Measurements from ENCODE around the gene DSTN.

DSTN gene

GRCh38 chr20:17549131-17549530 lies 20.7 kb upstream of the DSTN start:
- DNase-seq (ENCODE audit: low read depth in 2 of 2) = no peak

DNA sequence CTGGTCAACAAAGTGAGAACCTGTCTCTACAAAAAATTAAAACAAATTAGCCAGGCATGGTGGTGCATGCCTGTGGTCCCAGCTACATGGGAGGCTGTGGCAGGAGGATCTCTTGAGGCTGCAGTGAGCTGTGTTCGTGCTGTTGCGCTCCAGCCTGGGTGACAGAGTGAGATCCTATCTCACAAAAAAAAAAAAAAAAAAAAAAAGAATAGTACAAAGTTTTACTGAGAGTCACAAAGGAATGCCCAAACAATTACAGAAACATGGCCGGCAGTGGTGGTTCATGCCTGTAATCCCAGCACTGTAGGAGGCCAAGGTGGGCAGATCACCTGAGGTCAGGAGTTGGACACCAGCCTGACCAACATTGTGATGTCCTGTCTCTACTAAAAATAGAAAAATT lies 14.8 kb upstream of the DSTN start:
- DNase-seq (ENCODE audit: low read depth in 2 of 2) = no peak

- no peak for DNase-seq (ENCODE audit: low read depth in 2 of 2)
Measured at GRCh38 chr20:17556837-17557674, 12.8 kb upstream of the DSTN start.

DNA sequence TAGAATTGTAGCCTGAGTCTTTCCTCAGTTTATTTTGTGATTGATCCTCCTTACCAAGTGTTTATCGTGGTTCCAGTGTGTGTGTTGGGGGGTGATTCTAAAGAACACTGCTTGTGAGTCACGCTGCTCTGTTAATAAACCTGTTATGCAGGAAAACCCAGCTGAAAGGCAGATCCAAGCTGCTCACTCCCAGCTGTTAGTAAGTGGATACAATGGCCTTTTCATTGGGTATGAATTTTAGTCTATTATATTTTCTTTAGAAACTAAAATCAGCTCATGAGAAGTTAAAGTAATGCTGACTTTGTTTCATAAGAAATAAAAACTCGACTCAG lies 12.2 kb upstream of the DSTN start:
- DNase-seq (ENCODE audit: low read depth in 2 of 2) = no peak

GRCh38 chr20:17558154-17558940 lies 11.5 kb upstream of the DSTN start:
- DNase-seq (ENCODE audit: low read depth in 2 of 2) = no peak

- DNase-seq (ENCODE audit: low read depth in 2 of 2) = no peak
Measured at GRCh38 chr20:17558941-17559304, 11.0 kb upstream of the DSTN start.

DNA sequence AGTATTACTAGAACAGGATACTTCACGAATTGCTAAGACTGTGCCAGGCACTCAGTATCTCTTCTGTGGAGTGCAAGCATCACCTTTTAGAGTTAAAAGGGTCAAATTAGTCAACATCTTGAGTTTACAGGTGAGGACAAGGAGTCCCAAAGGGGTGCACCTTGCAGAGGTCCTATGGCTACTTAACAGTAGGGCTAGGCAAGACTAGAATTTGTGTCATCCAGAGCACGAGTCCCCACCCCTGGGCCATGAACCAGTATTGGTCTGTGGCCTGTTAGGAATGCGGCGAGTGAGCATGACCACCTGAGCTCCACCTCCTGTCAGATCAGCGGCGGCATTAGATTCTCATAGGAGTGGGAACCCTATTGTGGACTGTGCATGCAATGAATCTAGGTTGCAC lies 10.5 kb upstream of the DSTN start:
- DNase-seq (ENCODE audit: low read depth in 2 of 2) = no peak

DNA sequence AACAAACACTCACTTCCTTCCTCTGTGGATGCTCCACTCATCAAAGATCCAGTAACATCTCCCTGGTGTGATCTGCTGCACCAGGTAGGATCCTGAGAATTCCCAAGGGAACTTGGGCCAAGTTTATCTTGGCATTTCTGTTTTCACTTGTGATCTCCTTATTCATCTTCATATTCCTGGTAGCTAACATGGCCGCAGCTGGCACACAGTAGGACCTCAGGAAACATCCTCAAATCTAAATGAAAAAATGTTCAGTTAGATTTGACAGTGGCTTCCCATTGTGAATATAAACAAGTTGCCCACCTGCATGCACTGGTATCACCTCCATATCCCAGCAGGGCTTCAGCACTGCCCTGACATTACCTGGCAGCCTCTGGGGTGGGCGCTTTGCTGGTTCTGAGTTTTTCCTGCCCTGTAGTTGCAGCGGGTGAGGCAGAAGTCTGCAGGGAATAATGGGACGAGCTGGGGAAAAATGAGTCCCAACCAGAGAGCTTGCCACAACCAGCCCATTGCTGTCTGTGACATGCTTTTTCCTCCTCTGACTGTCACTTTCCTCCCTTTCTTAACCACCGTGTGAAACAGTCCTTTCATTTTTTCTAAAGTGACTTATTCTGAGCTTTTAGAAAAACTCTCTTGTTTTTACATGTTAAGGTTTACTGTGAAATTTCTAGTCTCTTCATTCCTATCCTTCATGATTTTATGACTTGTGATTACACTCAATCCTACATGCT lies 9.4 kb upstream of the DSTN start:
- no peak for DNase-seq (ENCODE audit: low read depth in 2 of 2)

GRCh38 chr20:17562804-17563305 lies 7.0 kb upstream of the DSTN start:
- DNase-seq (ENCODE audit: low read depth in 2 of 2) = no peak

- no peak for DNase-seq (ENCODE audit: low read depth in 2 of 2)
Measured at GRCh38 chr20:17565169-17565845, 4.6 kb upstream of the DSTN start.

DNA sequence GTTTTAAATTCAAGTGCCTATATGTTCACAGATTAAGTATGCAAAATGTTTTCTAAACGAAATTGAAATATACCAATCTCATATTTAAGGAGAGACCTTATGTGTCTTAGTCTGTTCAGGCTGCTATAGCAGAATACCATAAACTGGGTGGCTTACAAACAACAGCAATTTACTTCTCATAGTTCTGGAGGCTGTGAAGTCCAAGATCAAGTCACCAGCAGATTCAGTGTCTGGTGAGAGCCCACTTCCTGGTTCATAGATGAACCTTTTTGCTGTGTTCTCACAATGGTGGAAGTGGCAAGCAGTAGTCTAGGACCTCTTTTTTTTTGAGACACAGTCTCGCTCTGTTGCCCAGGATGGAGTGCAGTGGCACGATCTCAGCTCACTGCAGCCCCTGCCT lies 3.5 kb upstream of the DSTN start:
- no peak for DNase-seq (ENCODE audit: low read depth in 2 of 2)

DNA sequence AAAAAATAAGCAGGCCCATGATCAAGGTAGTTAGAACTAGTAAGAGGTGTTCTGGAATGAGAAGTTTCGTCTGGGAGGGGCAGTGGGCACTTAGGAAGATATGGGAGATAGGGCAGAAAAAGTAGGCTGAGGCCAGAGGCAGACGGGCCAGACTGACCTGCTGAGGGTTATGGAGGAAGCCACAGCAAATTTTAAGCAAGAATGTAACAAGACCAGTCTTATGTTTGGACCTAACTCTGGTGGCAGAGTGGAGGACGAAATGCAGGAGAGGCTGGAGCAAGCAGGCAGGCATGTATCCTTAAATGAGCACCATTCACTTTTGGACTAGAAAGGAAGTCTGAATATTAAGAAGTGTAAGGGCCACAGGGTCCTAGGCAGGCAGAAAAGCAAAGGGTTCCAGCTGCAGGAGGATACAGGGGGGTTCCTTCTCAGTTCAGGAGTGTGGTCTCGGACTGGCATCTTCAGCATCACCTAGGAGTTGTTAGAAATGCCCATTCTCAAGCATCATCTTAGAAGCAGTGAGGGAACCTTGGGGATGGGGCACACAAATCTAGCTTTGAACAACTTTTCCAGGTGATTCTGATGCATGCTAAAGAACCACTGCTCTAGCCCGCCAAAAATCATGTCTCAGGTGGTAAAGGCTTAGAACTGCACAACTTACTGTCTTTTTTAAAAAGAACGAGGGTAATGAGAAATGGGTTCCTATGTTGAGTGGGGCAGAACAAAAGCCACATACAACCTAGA lies 1.7 kb upstream of the DSTN start:
- DNase-seq (ENCODE audit: low read depth in 2 of 2) = no peak

DNA sequence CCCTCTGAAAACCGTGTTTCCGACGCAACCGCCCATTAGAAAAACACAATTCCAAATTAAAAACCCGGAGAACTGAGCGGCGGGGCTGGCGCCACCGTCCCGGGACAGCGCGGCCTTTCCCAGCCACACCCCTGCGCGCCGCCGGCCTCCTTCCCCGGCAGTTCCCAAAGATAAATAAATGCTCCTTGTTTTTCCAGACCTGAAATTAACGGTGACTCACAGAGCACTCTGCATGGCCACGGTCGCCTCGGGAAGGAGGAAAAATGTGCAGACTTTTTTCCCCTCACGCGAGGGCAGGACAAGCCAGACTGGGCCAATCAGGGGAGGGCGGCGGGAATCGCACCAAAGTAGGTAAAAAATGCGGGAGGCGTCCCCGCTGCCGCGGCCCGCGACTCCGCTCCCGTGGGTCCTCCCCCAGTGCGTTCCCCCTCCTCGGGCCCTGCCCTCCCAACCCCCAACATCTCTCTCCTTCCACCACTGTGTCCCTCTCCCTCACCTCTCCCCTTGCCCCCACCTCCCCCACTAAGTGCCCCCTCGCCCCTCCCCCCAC lies 828 bp upstream of the DSTN start:
- no peak for DNase-seq (ENCODE audit: low read depth in 2 of 2)

DNA sequence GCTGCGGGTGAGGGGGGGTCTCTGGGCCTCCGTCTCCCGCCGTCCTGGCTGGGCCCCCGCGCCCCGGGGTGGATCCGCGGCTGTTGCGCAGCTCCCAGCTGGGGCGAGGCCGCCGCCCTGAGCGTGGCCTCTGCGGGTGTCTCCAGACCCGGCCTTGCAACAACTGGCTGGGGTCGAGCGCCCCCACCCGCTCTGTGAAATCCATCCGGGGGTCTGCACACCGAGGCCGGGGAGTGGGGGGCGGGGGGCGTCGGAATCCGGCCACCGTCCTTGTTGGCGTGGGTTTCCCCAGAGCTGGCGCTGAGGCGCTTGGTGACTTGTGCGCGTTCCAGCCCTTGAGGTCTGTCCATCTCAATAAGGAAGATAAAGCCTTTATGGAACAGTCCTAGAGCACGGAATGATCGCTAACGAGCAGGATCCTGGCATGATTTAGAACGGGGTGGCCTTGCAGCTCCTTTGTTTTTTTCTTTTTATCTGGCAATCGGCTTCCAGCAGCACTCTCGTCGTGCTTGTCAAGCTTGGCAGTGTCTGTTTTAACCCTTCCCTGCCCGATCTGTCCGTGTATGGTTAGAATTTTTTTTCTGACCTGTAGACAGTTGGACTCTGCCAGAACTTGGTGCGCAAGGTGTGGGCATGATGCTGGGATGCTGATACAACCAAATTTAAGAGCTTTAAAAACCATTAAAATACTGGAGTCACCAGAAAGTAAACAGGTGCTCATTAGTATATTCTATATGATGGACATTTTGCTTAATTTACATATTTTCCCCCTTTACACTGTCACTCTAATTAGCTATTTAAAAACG lies 675 bp downstream of the DSTN start:
- no peak for DNase-seq (ENCODE audit: low read depth in 2 of 2)

- no peak for DNase-seq (ENCODE audit: low read depth in 2 of 2)
Measured at GRCh38 chr20:17571153-17571527, 1.3 kb downstream of the DSTN start.

- DNase-seq (ENCODE audit: low read depth in 2 of 2) = no peak
Measured at GRCh38 chr20:17572034-17572638, 2.3 kb downstream of the DSTN start.

DNA sequence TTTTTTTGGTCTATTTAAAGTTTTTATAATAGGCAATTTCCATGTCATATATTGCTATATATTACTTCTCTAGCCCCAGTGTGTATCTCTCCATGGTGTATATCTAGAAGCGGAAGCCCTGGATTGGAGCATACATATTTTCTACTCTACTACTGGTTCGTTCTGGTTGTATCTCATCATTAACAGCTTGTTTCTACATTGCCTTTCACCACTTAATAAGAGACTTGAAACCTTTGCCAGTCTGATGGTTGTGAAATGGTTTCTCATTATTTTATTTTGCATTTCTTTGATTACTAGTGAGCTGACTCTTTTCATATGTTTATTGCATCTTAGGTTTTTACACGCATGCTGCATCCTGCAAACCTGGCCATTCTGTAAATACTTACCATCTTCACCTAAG lies 3.6 kb downstream of the DSTN start:
- no peak for DNase-seq (ENCODE audit: low read depth in 2 of 2)

GRCh38 chr20:17576215-17576614 lies 6.3 kb downstream of the DSTN start:
- DNase-seq (ENCODE audit: low read depth in 2 of 2) = no peak

DNA sequence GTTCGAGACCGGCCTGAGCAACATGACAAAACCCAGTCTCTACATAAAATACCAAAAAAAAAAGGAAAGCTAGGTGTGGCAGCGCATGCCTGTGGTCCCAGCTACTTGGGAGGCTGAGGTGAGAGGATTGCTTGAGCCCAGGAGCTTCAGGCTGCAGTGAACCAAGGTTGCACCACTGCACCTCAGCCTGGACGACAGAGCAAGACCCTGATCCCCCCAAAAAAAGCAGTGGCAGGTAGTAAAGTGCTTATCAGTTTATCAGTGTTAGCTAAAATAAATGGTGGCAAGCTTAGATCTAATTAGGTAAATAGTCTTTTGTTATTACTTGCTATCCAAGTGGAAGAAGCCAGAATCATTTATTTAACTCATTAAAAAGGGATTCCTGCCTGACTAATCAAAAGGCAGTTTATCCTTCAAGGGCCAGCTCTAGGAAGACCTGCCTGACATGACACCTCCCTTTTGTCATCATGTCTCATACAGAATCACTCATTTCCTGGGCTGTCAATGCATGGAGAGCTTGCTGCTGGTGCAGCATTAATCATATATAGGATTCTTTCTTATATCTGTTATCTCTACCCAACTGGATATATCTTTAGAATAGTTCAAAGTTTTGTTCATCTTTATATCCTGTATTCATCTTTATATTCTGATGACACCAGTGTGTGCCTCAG lies 9.6 kb downstream of the DSTN start:
- no peak for DNase-seq (ENCODE audit: low read depth in 2 of 2)

Measured in stimulated activated CD8-positive, alpha-beta memory T cell treated with anti-CD3 and anti-CD28 coated beads, Interleukin-15, amount 100 ng/mL, for 48 hours (primary cell).